GM12872 (cell line): ENCODE data around the gene PPIB.

Experiments used
- TF ChIP-seq, protein P1 (sequence below): IDR thresholded peaks from 3 replicates; pipeline ENCODE4 v1.5.1; 2011; ENCODE audit warnings: low read depth, mild to moderate bottlenecking, low read length, moderate library complexity; ENCODE audit not compliant: insufficient read depth

Gene PPIB

DNA sequence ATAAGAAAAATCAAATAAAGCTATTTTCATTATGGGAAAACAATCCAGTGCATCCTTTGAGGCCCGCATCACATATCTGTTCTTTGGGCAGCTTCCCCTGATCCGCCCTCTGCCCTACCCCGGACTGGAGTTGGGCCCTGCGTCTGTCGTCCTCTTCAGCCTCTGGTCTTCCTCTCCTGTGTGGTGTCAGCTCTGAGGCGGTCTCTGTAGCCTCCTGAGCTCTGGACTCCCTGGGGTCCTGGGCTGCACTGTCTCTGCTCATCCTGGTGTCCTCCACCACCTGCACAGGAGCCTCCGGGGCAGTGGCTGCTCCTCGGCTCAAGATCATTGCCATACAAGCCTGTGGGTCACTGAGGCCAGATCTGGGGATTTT, 18.6 kb downstream of the PPIB start:
- TF ChIP-seq, protein P1, sequence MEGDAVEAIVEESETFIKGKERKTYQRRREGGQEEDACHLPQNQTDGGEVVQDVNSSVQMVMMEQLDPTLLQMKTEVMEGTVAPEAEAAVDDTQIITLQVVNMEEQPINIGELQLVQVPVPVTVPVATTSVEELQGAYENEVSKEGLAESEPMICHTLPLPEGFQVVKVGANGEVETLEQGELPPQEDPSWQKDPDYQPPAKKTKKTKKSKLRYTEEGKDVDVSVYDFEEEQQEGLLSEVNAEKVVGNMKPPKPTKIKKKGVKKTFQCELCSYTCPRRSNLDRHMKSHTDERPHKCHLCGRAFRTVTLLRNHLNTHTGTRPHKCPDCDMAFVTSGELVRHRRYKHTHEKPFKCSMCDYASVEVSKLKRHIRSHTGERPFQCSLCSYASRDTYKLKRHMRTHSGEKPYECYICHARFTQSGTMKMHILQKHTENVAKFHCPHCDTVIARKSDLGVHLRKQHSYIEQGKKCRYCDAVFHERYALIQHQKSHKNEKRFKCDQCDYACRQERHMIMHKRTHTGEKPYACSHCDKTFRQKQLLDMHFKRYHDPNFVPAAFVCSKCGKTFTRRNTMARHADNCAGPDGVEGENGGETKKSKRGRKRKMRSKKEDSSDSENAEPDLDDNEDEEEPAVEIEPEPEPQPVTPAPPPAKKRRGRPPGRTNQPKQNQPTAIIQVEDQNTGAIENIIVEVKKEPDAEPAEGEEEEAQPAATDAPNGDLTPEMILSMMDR, result no peak

DNA sequence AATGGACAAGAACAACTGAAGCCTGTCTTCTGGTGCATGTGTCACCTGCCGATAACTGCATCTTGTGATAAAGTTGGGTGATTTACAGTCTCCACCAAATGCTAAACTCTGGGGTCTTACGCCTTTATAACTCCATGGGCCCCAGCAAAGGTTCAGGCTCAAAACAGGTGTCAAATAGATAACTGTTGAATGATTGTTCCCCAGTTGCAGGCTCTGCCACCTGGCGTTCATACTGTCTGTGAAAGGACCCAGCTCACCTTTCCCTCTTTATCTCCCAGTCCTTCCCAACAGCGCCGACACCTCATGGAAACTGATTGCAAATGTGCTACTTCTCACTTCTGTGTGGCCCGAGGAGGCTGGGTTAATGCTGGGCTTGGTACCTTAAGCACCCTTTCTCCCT, 19.5 kb downstream of the PPIB start:
- TF ChIP-seq, protein P1, result 0 out of 3 replicates have a peak, but pooled peaks have one; percentile 12

DNA sequence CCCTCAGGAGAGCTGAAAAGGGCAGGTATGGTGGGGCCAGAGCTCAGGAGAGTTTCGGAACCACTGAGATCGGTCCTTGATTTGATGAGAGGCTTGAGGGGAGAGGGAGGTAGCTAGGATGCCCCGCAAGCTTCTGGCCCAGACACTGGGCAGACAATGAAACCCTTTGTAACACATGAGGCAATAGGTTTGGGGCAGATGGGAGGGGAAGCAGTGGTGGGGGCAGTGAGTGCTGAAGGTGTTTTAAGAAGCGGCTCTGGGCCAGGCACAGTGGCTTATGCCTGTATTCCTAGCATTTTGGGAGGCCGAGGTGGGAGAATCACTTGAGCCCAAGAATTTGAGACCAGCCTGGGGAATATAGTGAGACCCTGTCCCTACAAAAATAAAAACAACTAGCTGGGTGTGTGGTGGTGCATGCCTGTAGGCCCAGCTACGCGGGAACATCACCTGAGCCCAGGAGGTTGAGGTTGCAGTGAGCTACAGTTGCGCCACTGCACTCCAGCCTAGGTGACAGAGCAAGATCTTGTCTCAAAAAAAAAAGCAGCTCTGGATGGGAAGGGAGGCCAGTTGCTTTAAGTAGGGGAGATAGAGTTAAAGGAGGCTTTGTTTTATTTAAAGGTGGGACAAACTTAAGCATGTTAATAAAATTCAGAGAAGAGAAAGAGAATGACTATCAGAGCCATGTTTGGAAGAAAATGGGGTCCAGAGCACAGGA, 20.9 kb downstream of the PPIB start:
- TF ChIP-seq, protein P1, result no peak

DNA sequence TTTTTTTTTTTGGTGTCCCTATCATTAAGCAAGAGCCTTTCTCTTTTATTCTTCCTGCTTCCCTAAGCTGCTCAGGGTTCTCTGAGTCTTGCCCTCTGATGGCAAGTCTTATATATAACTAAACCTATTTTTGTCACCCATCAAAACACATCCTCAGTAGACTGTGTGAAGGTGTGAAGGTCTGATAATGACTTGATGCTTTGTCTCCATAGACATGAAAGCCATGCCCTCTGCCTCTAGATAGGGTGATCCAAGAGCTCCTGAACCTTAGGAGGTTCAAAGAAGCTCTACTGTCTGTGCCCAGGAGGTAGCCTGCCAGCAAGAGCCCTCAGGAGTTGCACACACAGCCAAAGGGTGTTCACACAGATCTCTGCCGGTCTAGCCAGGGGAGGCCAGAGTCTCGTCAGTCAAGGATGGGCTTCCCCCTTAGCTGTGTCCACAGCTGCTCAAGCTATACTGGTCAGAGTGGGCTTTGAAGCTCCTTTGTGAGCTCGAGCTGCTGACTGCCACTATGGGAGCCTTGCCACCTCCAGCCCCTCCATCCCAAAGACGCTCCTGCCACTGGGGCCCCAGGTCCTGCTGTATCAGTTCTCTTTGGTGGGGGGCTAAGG, 24.4 kb downstream of the PPIB start:
- TF ChIP-seq, protein P1, result no peak

DNA sequence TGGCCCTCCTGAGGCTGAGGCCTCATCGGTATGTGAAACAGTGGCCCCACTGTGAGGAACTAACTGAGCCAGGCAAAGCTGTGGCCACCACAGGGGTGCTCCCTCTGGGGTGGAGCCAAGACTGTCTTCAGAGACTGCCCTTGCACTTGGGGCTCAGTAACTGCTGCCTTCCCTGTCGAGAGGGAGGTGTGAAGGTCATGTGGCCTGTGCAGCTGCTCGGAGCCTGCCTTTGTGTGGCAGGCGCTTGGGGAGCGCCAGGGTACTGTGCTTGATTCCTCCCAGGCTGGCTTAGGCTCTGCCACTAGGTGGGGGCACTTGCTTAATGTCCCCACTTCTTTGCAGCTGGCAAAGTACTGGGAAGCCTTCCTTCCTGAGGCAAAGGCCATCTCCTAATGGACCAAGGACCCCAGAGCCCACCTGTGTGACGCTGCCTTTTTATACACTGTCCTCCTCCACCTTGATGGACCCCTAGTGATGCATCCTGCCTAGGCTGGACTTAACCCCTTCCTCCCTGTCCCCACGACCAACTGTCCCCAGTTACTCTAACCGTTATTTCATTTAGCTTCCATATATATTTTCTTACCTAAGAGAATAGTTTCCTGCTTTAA, 25.5 kb downstream of the PPIB start:
- TF ChIP-seq, protein P1, result peak; percentile 48

DNA sequence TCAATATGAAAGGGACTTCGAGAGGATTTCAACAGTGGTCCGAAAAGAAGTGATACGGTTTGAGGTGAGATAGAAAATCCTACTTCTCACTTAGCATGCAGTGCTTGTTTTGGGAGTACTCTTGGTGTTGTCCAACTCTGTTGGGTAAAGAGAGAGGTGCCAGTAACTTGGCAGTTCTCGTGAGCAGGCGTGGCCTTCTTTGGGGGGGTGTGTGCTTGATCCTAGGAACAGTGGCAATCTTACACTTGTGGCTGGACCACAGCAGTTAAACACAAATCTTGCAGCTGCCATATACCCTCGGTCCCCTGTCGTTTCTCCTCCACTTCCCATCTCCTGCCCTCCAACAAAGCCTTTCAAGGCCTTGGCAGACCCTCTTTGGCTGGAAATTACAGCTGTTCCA, 26.5 kb downstream of the PPIB start:
- TF ChIP-seq, protein P1, result no peak

DNA sequence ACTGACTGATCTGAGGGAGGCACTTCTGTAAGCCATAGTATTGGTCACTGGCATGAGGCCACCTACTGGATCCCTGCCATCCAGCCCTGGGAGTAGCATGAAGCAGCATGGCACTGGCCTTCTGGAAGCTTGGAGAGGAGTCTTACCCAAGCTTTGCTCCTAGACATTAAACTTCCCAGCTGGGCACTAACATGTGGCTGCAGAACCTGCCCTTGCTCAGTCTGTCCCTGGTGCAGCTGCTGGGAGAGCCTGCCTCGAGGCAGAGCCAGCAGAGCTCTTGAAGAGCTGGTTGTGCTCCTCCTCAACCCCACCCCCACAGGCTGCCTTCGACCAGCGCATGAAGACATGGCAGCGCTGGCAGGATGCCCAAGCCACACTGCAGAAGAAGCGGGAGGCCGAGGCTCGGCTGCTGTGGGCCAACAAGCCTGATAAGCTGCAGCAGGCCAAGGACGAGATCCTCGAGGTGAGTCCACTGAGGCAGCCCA, 28.4 kb downstream of the PPIB start:
- TF ChIP-seq, protein P1, result no peak
